Measurements from ENCODE around the gene RAB11FIP4. TPM values are rescaled to one million over a fixed set of nuclear protein-coding genes. Genes with fewer than 3 reads are reported as not detected.

RAB11FIP4 gene
- total and polyA plus RNA-seq, 7 donors = 0.66 to 32.5 (median 1.8) TPM

- no peak for DNase-seq
- Histone ChIP-seq H3K27ac (no peak overlapping the region), H3K27me3 (peaks cover 8 to 43% (median 26%) of the 10 kb centered on the region in 3 donors), H3K36me3 (no peaks in the 10 kb centered on the region), H3K4me3 (no peak overlapping the region), H3K4me1 (peaks cover 0 to 4% (median 2%) of the 10 kb centered on the region in 4 donors), H3K9me3 (no peaks in the 10 kb centered on the region)
- WGBS, 2 donors = 78 to 84% methylated on average over 8 of the region's 8 CpGs
- intact Hi-C loops (cut with DNase I) = no loop called here
- no peak for TF ChIP-seq POLR2AphosphoS5 (IDR thresholded peaks at IDR 0.05)
- TF ChIP-seq CTCF (IDR thresholded peaks at IDR 0.05) = no peak
- TF ChIP-seq EP300 (IDR thresholded peaks at IDR 0.05) = no peak
- TF ChIP-seq POLR2A (IDR thresholded peaks at IDR 0.05) = no peak
Observed at GRCh38 chr17:31397256-31397939, 5.9 kb downstream of the RAB11FIP4 start.

- TF ChIP-seq POLR2A (IDR thresholded peaks at IDR 0.05) (no peak), CTCF (IDR thresholded peaks at IDR 0.05) (no peak), POLR2AphosphoS5 (IDR thresholded peaks at IDR 0.05) (no peak), EP300 (IDR thresholded peaks at IDR 0.05) (no peak)
- intact Hi-C loops (cut with DNase I) = no loop called here
- no peaks in the 10 kb centered on the region for H3K9me3 ChIP-seq
- no peak overlapping the region for H3K4me3 ChIP-seq
- 80 to 81% methylated on average over 21 of the region's 21 CpGs for WGBS, 2 donors
- no peaks in the 10 kb centered on the region for H3K36me3 ChIP-seq
- H3K4me1 ChIP-seq = no peaks in the 10 kb centered on the region
- H3K27me3 ChIP-seq = peaks cover 2 to 30% (median 13%) of the 10 kb centered on the region in 3 donors
- H3K27ac ChIP-seq = no peak overlapping the region
- no peak for DNase-seq
Observed at GRCh38 chr17:31398381-31399311, 7.2 kb downstream of the RAB11FIP4 start.

GRCh38 chr17:31400481-31400950, 9.0 kb downstream of the RAB11FIP4 start:
- intact Hi-C loops (cut with DNase I) = no loop called here
- Histone ChIP-seq H3K27ac (no peak overlapping the region), H3K4me3 (no peak overlapping the region), H3K4me1 (no peaks in the 10 kb centered on the region), H3K36me3 (no peaks in the 10 kb centered on the region), H3K9me3 (no peaks in the 10 kb centered on the region), H3K27me3 (peaks cover 0 to 12% (median 4%) of the 10 kb centered on the region in 3 donors)
- DNase-seq = no peak
- WGBS, 2 donors = 53 to 69% methylated on average over 11 of the region's 11 CpGs
- no peak for TF ChIP-seq EP300 (IDR thresholded peaks at IDR 0.05)
- TF ChIP-seq CTCF (IDR thresholded peaks at IDR 0.05) = no peak
- no peak for TF ChIP-seq POLR2A (IDR thresholded peaks at IDR 0.05)
- no peak for TF ChIP-seq POLR2AphosphoS5 (IDR thresholded peaks at IDR 0.05)

- intact Hi-C loops (cut with DNase I) = no loop called here
- no peak for TF ChIP-seq EP300 (IDR thresholded peaks at IDR 0.05)
- TF ChIP-seq POLR2A (IDR thresholded peaks at IDR 0.05) = no peak
- no peak for TF ChIP-seq POLR2AphosphoS5 (IDR thresholded peaks at IDR 0.05)
- no peak for TF ChIP-seq CTCF (IDR thresholded peaks at IDR 0.05)
- no peaks in the 10 kb centered on the region for H3K9me3 ChIP-seq
- H3K27me3 ChIP-seq = peaks cover 0 to 3% (median 0%) of the 10 kb centered on the region in 3 donors
- H3K4me3 ChIP-seq = no peak overlapping the region
- H3K36me3 ChIP-seq = no peaks in the 10 kb centered on the region
- DNase-seq = no peak
- WGBS, 2 donors = 84 to 90% methylated on average over 11 of the region's 11 CpGs
- no peak overlapping the region for H3K27ac ChIP-seq
- no peaks in the 10 kb centered on the region for H3K4me1 ChIP-seq
Observed at GRCh38 chr17:31401456-31402254, 10.2 kb downstream of the RAB11FIP4 start.
